ENCODE measurements around the gene GNPNAT1. TPM values are rescaled to one million over a fixed set of nuclear protein-coding genes. Genes with fewer than 3 reads are reported as not detected.

The GNPNAT1 gene
- polyA plus RNA-seq, 1 of the 3 experiments (the other 2 are of a cell fraction) = 15.2 TPM

DNA sequence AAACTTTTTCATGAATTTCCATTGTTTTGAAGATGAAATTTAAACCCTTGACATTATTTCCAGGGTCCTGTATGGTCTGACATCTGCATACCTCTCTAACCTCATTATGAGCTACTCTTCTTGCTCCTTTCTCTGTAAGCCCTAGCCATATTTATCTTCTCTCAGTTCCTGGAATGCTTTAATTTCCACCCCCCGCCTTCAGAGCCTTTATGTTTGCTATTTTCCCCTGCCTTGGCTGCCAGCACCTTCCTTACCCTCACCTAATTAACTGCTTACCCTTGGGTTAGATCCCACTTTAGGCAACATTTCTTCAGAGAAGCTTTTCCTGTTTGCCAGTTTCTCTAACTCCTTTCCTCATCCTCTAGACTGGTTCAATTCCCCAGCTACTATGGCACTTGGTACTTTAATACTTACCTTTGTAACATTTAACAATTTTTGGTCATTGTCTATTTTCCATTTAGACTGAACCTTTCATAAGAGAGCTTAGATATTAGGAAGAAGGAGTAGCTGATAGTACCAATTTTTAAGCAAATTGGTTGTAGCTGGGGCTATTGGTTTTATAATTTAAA, 55.4 kb downstream of the GNPNAT1 start:
- no peak overlapping the region for H3K9ac ChIP-seq
- no peaks in the 10 kb centered on the region for H3K27me3 ChIP-seq (ENCODE audit: insufficient read depth)
- H3K36me3 ChIP-seq (replicated peaks in 1 of 2; ENCODE audit: control insufficient read depth in 1 of 2, insufficient read depth in 2 of 2, low read length in 1 of 2) = peaks cover 0 to 4% of the 10 kb centered on the region in 2 experiments
- CTCF ChIA-PET = interaction anchor here (1.0 kb wide), 1 partner anchor 225 kb away, joined by 4 read pairs; no protein-coding TSS in a partner anchor
- no peaks in the 10 kb centered on the region for H3K9me3 ChIP-seq
- no peak overlapping the region for H3K27ac ChIP-seq (ENCODE audit: low read depth in 2 of 2, low read length in 1 of 2)
- H3F3A ChIP-seq (replicated peaks; ENCODE audit: insufficient read depth) = peaks cover 5% of the 10 kb centered on the region
- DNase-seq = no peak
- peaks cover 60% of the 10 kb centered on the region for H3K79me2 ChIP-seq (ENCODE audit: insufficient read depth)
- no peak overlapping the region for H3K4me3 ChIP-seq (ENCODE audit: low read depth in 2 of 2, low read length in 1 of 2)
- 94% methylated on average over 1 of the region's 1 CpG for WGBS (ENCODE audit: low lambda C conversion rate)
- no peaks in the 10 kb centered on the region for H3K9me2 ChIP-seq
- H3K4me2 ChIP-seq = no peak overlapping the region
- POLR2A ChIA-PET = no interaction called here
- TF ChIP-seq RCOR1 (IDR thresholded peaks at IDR 0.05; ENCODE audit: low read length) (no peak), TEAD4 (IDR thresholded peaks at IDR 0.05; ENCODE audit: borderline replicate concordance, insufficient read depth) (no peak), GABPA (IDR thresholded peaks at IDR 0.05; ENCODE audit: low read depth) (no peak), RXRA (IDR thresholded peaks at IDR 0.05; ENCODE audit: borderline replicate concordance, low read depth) (no peak), EZH2phosphoT487 (IDR thresholded peaks at IDR 0.05; ENCODE audit: borderline replicate concordance, low read depth) (no peak), POLR2AphosphoS5 (IDR thresholded peaks at IDR 0.05; ENCODE audit: low read depth, low read length) (no peak)
- TF ChIP-seq, protein P1, sequence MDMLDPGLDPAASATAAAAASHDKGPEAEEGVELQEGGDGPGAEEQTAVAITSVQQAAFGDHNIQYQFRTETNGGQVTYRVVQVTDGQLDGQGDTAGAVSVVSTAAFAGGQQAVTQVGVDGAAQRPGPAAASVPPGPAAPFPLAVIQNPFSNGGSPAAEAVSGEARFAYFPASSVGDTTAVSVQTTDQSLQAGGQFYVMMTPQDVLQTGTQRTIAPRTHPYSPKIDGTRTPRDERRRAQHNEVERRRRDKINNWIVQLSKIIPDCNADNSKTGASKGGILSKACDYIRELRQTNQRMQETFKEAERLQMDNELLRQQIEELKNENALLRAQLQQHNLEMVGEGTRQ (IDR thresholded peaks at IDR 0.05; ENCODE audit: borderline replicate concordance, low read depth, low read length) = no peak
- TF ChIP-seq, protein P2, sequence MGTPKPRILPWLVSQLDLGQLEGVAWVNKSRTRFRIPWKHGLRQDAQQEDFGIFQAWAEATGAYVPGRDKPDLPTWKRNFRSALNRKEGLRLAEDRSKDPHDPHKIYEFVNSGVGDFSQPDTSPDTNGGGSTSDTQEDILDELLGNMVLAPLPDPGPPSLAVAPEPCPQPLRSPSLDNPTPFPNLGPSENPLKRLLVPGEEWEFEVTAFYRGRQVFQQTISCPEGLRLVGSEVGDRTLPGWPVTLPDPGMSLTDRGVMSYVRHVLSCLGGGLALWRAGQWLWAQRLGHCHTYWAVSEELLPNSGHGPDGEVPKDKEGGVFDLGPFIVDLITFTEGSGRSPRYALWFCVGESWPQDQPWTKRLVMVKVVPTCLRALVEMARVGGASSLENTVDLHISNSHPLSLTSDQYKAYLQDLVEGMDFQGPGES (IDR thresholded peaks at IDR 0.05; ENCODE audit: low read depth, low read length) = no peak
- TF ChIP-seq, protein P3, sequence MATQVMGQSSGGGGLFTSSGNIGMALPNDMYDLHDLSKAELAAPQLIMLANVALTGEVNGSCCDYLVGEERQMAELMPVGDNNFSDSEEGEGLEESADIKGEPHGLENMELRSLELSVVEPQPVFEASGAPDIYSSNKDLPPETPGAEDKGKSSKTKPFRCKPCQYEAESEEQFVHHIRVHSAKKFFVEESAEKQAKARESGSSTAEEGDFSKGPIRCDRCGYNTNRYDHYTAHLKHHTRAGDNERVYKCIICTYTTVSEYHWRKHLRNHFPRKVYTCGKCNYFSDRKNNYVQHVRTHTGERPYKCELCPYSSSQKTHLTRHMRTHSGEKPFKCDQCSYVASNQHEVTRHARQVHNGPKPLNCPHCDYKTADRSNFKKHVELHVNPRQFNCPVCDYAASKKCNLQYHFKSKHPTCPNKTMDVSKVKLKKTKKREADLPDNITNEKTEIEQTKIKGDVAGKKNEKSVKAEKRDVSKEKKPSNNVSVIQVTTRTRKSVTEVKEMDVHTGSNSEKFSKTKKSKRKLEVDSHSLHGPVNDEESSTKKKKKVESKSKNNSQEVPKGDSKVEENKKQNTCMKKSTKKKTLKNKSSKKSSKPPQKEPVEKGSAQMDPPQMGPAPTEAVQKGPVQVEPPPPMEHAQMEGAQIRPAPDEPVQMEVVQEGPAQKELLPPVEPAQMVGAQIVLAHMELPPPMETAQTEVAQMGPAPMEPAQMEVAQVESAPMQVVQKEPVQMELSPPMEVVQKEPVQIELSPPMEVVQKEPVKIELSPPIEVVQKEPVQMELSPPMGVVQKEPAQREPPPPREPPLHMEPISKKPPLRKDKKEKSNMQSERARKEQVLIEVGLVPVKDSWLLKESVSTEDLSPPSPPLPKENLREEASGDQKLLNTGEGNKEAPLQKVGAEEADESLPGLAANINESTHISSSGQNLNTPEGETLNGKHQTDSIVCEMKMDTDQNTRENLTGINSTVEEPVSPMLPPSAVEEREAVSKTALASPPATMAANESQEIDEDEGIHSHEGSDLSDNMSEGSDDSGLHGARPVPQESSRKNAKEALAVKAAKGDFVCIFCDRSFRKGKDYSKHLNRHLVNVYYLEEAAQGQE (IDR thresholded peaks at IDR 0.05; ENCODE audit: low read depth, low read length) = no peak
- TF ChIP-seq, protein P4, sequence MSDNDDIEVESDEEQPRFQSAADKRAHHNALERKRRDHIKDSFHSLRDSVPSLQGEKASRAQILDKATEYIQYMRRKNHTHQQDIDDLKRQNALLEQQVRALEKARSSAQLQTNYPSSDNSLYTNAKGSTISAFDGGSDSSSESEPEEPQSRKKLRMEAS (IDR thresholded peaks at IDR 0.05; ENCODE audit: low read depth) = no peak
- H3K4me1 ChIP-seq (ENCODE audit: control insufficient read depth in 1 of 2, insufficient read depth in 2 of 2, low read depth in 1 of 2, low read length in 1 of 2) = no peaks in the 10 kb centered on the region; a peak in 2 of 4 replicates
- no peak overlapping the region for H2AFZ ChIP-seq (ENCODE audit: low read depth)
- H4K20me1 ChIP-seq (ENCODE audit: insufficient read depth) = no peaks in the 10 kb centered on the region

All from SK-N-SH (cell line).